Measurements from ENCODE around the gene UCN2.

The UCN2 gene

DNA sequence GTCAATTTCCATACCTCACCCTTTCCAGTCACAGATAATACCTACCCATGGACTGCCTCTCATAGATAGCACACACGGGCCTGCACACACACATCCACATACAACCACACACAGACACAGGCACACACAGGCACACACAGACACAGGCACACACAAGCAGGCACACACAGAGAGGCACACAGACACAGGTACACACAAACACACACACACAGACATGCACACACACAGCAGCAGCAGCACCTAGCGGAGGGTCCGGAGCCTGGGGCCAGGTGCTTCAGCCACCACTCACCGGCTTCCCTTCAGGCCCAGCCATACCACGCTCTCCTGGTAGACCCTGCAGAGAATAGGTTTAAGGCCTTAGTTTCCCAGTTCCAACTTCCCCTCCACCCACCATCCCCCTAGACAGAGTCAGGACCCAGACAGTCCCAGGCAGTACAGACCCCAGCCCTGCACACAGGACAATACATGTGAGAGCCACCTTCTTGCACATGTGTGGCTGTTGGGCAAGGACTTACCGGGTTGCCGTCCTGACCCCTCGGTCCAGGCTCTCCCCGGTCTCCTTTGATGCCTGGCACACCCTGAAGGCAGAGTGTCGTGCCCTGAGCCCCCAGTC lies 10.5 kb upstream of the UCN2 start:
- TF ChIP-seq CREB1 (IDR thresholded peaks at IDR 0.05; ENCODE audit: low read depth) = no peak
- no peak for TF ChIP-seq TEAD4 (IDR thresholded peaks at IDR 0.05)
- no peak for TF ChIP-seq NFIC (IDR thresholded peaks at IDR 0.05)
- TF ChIP-seq YY1 (IDR thresholded peaks at IDR 0.05; ENCODE audit: low read depth) = no peak
- TF ChIP-seq TAF1 (IDR thresholded peaks at IDR 0.05; ENCODE audit: low read depth) = no peak
- no peak for TF ChIP-seq FOXM1 (IDR thresholded peaks at IDR 0.05; ENCODE audit: borderline replicate concordance, low read depth)
- no peak for TF ChIP-seq EGR1 (IDR thresholded peaks at IDR 0.05)
- no peak for TF ChIP-seq MAX (IDR thresholded peaks at IDR 0.05)
- no peak for TF ChIP-seq RAD21 (IDR thresholded peaks at IDR 0.05; ENCODE audit: low read depth)
- no peak for TF ChIP-seq TCF12 (IDR thresholded peaks at IDR 0.05; ENCODE audit: low read depth)
- no peak for TF ChIP-seq REST (IDR thresholded peaks at IDR 0.05; ENCODE audit: low read depth)
- TF ChIP-seq EP300 (IDR thresholded peaks at IDR 0.05; ENCODE audit: borderline replicate concordance) = no peak
- TF ChIP-seq CEBPB (IDR thresholded peaks at IDR 0.05) = no peak
- no peak for TF ChIP-seq USF1 (IDR thresholded peaks at IDR 0.05)
- no peak for TF ChIP-seq ZBTB7A (IDR thresholded peaks at IDR 0.05; ENCODE audit: low read depth)

DNA sequence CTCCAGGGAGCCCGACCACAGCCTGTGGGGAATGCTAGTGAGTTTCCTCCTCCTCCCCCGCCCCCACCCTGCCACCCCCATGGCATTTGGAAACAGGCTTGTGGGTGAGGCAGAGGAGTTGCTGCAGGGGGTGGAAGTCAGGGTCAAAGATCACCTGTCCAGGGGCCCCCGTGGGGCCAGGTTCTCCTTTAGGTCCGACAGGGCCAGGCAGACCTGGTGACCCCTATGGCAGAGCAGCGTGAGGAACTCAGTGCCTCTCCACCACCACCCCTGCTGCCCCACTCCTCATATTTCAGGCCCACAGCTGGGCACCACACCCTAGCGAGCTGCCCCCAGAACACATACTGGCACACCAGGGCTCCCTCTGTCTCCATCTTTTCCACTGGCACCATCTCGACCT lies 8.9 kb upstream of the UCN2 start:
- TF ChIP-seq CEBPB (IDR thresholded peaks at IDR 0.05) (no peak), USF1 (IDR thresholded peaks at IDR 0.05) (no peak), YY1 (IDR thresholded peaks at IDR 0.05; ENCODE audit: low read depth) (no peak), FOXM1 (IDR thresholded peaks at IDR 0.05; ENCODE audit: borderline replicate concordance, low read depth) (no peak), REST (IDR thresholded peaks at IDR 0.05; ENCODE audit: low read depth) (no peak), ZBTB7A (IDR thresholded peaks at IDR 0.05; ENCODE audit: low read depth) (no peak)

- no peak for TF ChIP-seq FOXM1 (IDR thresholded peaks at IDR 0.05; ENCODE audit: borderline replicate concordance, low read depth)
- no peak for TF ChIP-seq USF1 (IDR thresholded peaks at IDR 0.05)
- TF ChIP-seq ZBTB7A (IDR thresholded peaks at IDR 0.05; ENCODE audit: low read depth) = no peak
- no peak for TF ChIP-seq NFIC (IDR thresholded peaks at IDR 0.05)
- TF ChIP-seq TEAD4 (IDR thresholded peaks at IDR 0.05) = no peak
- no peak for TF ChIP-seq EGR1 (IDR thresholded peaks at IDR 0.05)
- no peak for TF ChIP-seq TAF1 (IDR thresholded peaks at IDR 0.05; ENCODE audit: low read depth)
- no peak for TF ChIP-seq MAX (IDR thresholded peaks at IDR 0.05)
- no peak for TF ChIP-seq TCF12 (IDR thresholded peaks at IDR 0.05; ENCODE audit: low read depth)
- no peak for TF ChIP-seq EP300 (IDR thresholded peaks at IDR 0.05; ENCODE audit: borderline replicate concordance)
- TF ChIP-seq YY1 (IDR thresholded peaks at IDR 0.05; ENCODE audit: low read depth) = no peak
- no peak for TF ChIP-seq CEBPB (IDR thresholded peaks at IDR 0.05)
- TF ChIP-seq CREB1 (IDR thresholded peaks at IDR 0.05; ENCODE audit: low read depth) = no peak
- TF ChIP-seq RAD21 (IDR thresholded peaks at IDR 0.05; ENCODE audit: low read depth) = no peak
- no peak for TF ChIP-seq REST (IDR thresholded peaks at IDR 0.05; ENCODE audit: low read depth)
Measured at GRCh38 chr3:48571938-48572337, 8.4 kb upstream of the UCN2 start.

GRCh38 chr3:48569808-48570450 lies 6.3 kb upstream of the UCN2 start:
- TF ChIP-seq YY1 (IDR thresholded peaks at IDR 0.05; ENCODE audit: low read depth) (no peak), CREB1 (IDR thresholded peaks at IDR 0.05; ENCODE audit: low read depth) (no peak), RAD21 (IDR thresholded peaks at IDR 0.05; ENCODE audit: low read depth) (no peak), NFIC (IDR thresholded peaks at IDR 0.05) (no peak), REST (IDR thresholded peaks at IDR 0.05; ENCODE audit: low read depth) (no peak), EGR1 (IDR thresholded peaks at IDR 0.05) (no peak), ZBTB7A (IDR thresholded peaks at IDR 0.05; ENCODE audit: low read depth) (no peak), TCF12 (IDR thresholded peaks at IDR 0.05; ENCODE audit: low read depth) (no peak), TEAD4 (IDR thresholded peaks at IDR 0.05) (no peak), CEBPB (IDR thresholded peaks at IDR 0.05) (no peak), USF1 (IDR thresholded peaks at IDR 0.05) (no peak), MAX (IDR thresholded peaks at IDR 0.05) (no peak), EP300 (IDR thresholded peaks at IDR 0.05; ENCODE audit: borderline replicate concordance) (no peak), TAF1 (IDR thresholded peaks at IDR 0.05; ENCODE audit: low read depth) (no peak), FOXM1 (IDR thresholded peaks at IDR 0.05; ENCODE audit: borderline replicate concordance, low read depth) (no peak)

Measured in Ishikawa (cell line).